K562 (cell line): ENCODE data around the gene SORCS1. TPM values are rescaled to one million over a fixed set of nuclear protein-coding genes. Genes with fewer than 3 reads are reported as not detected.

ENCODE experiments used
- ATAC-seq: fragments of 200-7000 bp; cut with Tn5 transposase; 3 replicates; pipeline ENCODE4 v1.9.1; 2020; ENCODE audit warnings: moderate library complexity
- BruUV-seq: library from RNA; stranded (reverse); fragments of 400-500 nt; replicated peaks from 2 replicates; lab custom pipeline; 2021; lab: Mats Ljungman, UMichigan
- CTCF ChIA-PET: fragments of 300-600 bp; formaldehyde crosslinking; extraction: SDS; loops from one replicate; lab custom pipeline; 2021; ENCODE audit warnings: low intra/inter-chr PET ratio; lab: Yijun Ruan, JAX
- POLR2A ChIA-PET: fragments of 300-600, 350-650 bp; sonication (Branson Sonifier 250); formaldehyde crosslinking; extraction: SDS; loops from one replicate; lab custom pipeline; 2021; ENCODE audit warnings: antibody characterized with exemption, inconsistent platforms; lab: Yijun Ruan, JAX
- DNase-seq, 4 experiments: peaks; one replicate each; pipeline versions ENCODE4 v3.0.0 to v3.0.0-alpha.2; 2011 to 2018; ENCODE audit warnings: low spot score in 3 of 4, mixed read lengths in 3 of 4; ENCODE audit errors: extremely low read depth in 1 of 4
- FAIRE-seq: peaks from 2 replicates; lab custom pipeline; 2011; peaks lifted over from hg19 to GRCh38; lab: Jason Lieb, UNC
- H2AFZ ChIP-seq: 2 replicates; pipeline ENCODE4 v1.6.0; 2011; ENCODE audit warnings: low read depth, low read length, control low read depth, inconsistent platforms
- H3K27ac ChIP-seq: fragments of 200-600 bp; 3 replicates; pipeline ENCODE4 v1.8.0; 2011; ENCODE audit warnings: low read depth, mild to moderate bottlenecking, control low read depth, inconsistent platforms, low read length, moderate library complexity, mixed read lengths; ENCODE audit errors: extremely low read depth
- H3K27me3 ChIP-seq, 2 experiments: fragments of 300-600 bp in 1 of 2; 2 replicates in 1 of 2; 3 replicates in 1 of 2; pipeline versions ENCODE4 v1.6.0 to v1.8.0; 2011; ENCODE audit warnings: inconsistent platforms in 2 of 2, low read length in 2 of 2, mild to moderate bottlenecking in 1 of 2, mixed read lengths in 1 of 2, moderate library complexity in 1 of 2; ENCODE audit not compliant: control insufficient read depth in 2 of 2, insufficient read depth in 2 of 2
- H3K36me3 ChIP-seq: fragments of 300-600 bp; 3 replicates; pipeline ENCODE4 v1.8.0; 2011; ENCODE audit warnings: mild to moderate bottlenecking, low read length, inconsistent platforms; ENCODE audit not compliant: control insufficient read depth, insufficient read depth
- H3K4me1 ChIP-seq, 2 experiments: fragments of 200-600 bp in 1 of 2; replicated peaks in 1 of 2; 2 replicates in 1 of 2; 3 replicates in 1 of 2; pipeline versions ENCODE4 v1.5.1 to v1.8.0; 2011; ENCODE audit warnings: inconsistent platforms in 2 of 2, low read length in 2 of 2, mild to moderate bottlenecking in 1 of 2, mixed read lengths in 1 of 2, moderate library complexity in 1 of 2; ENCODE audit not compliant: control insufficient read depth in 2 of 2, insufficient read depth in 2 of 2
- H3K4me2 ChIP-seq: 2 replicates; pipeline ENCODE4 v1.6.1; 2011; ENCODE audit warnings: low read length, control low read depth, inconsistent platforms, mixed read lengths; ENCODE audit not compliant: insufficient read depth
- H3K4me3 ChIP-seq: fragments of 200-600 bp; sonication (generic), shearing (Covaris generic); 2 replicates; pipeline ENCODE4 v1.5.1; 2016; ENCODE audit warnings: control low read depth, inconsistent platforms
- H3K79me2 ChIP-seq: fragments of 200-600 bp; 3 replicates; pipeline ENCODE4 v1.8.0; 2011; ENCODE audit warnings: low read length, inconsistent platforms; ENCODE audit not compliant: control insufficient read depth, insufficient read depth
- H3K9ac ChIP-seq, 2 experiments: 2 replicates each; pipeline versions ENCODE4 v1.6.0 to v1.6.1; 2011; ENCODE audit warnings: low read depth in 2 of 2, low read length in 2 of 2, control low read depth in 1 of 2, inconsistent platforms in 1 of 2, mild to moderate bottlenecking in 1 of 2, mixed read lengths in 1 of 2; ENCODE audit not compliant: insufficient read depth in 1 of 2
- H3K9me1 ChIP-seq: one replicate; pipeline ENCODE4 v1.6.0; 2011; ENCODE audit warnings: inconsistent platforms, mild to moderate bottlenecking, low read length, moderate library complexity; ENCODE audit not compliant: control insufficient read depth, insufficient read depth
- H3K9me3 ChIP-seq: replicated peaks from 2 replicates; pipeline ENCODE4 v1.5.1; 2011; ENCODE audit warnings: low read depth, low read length, inconsistent platforms; ENCODE audit not compliant: control insufficient read depth, insufficient read depth
- H4K20me1 ChIP-seq: replicated peaks from 2 replicates; pipeline ENCODE4 v1.6.1; 2011; ENCODE audit warnings: low read length, inconsistent platforms, mixed read lengths; ENCODE audit not compliant: control insufficient read depth, insufficient read depth
- BCOR ChIP-seq: fragments of 450-650 bp; IDR thresholded peaks from 2 replicates; pipeline ENCODE4 v1.6.1; 2016
- BDP1 ChIP-seq: IDR thresholded peaks from 3 replicates; pipeline ENCODE4 v1.6.1; 2011; ENCODE audit not compliant: insufficient read length, insufficient read depth
- CAMTA2 ChIP-seq: fragments of 250-450 bp; sonication (Bioruptor Pico); conservative IDR thresholded peaks from 2 replicates; pipeline ENCODE4 v1.5.1; 2022
- HDAC6 ChIP-seq: IDR thresholded peaks from 2 replicates; pipeline ENCODE4 v1.6.1; 2012; ENCODE audit warnings: low read depth, mild to moderate bottlenecking, control low read depth, inconsistent platforms, low read length, moderate library complexity
- HMBOX1 ChIP-seq: sonication (generic); IDR thresholded peaks from 2 replicates; pipeline ENCODE4 v1.6.1; 2016
- KLF16 ChIP-seq: IDR thresholded peaks from 2 replicates; pipeline ENCODE4 v1.6.1; 2016; ENCODE audit warnings: antibody characterized with exemption
- NFIX ChIP-seq: fragments of 250-450 bp; sonication (Bioruptor Pico); IDR thresholded peaks from 2 replicates; pipeline ENCODE4 v1.4.0; 2020; ENCODE audit warnings: low read depth, mild to moderate bottlenecking, moderate library complexity
- PHB2 ChIP-seq: fragments of 450-650 bp; IDR thresholded peaks from 2 replicates; pipeline ENCODE4 v1.6.1; 2017; ENCODE audit warnings: low read depth
- PREB ChIP-seq: sonication (generic); formaldehyde crosslinking; IDR thresholded peaks from 2 replicates; pipeline ENCODE4 v1.8.1; 2023; ENCODE audit warnings: mild to moderate bottlenecking, missing genetic modification reagents
- PYGO2 ChIP-seq: fragments of 450-650 bp; IDR thresholded peaks from 2 replicates; pipeline ENCODE4 v1.6.1; 2016; ENCODE audit warnings: mild to moderate bottlenecking, missing genetic modification characterization, moderate library complexity, missing compliant biosample characterization
- ZBED1 ChIP-seq: IDR thresholded peaks from 2 replicates; pipeline ENCODE4 v1.6.1; 2014
- ZNF134 ChIP-seq: fragments of 250-450 bp; sonication (Bioruptor Pico); conservative IDR thresholded peaks from 2 replicates; pipeline ENCODE4 v1.4.0; 2020
- WGBS: fragments of 100-300 bp; shearing (Covaris generic); methylation state at CpG from one replicate; pipeline ENCODE4 v1.1.6; 2016; ENCODE audit warnings: low coverage, mixed read lengths; ENCODE audit not compliant: insufficient coverage; ENCODE audit errors: missing lambda C conversion rate; 5-methylcytosine and 5-hydroxymethylcytosine counted together
- in situ Hi-C: fragments of 300-500 bp; cut with MboI; formaldehyde crosslinking; loops from 4 replicates; pipeline ENCODE4 v1.15.0; 2018; ENCODE audit warnings: inconsistent platforms, mixed read lengths
- intact Hi-C: fragments of 100-400 bp; cut with micrococcal nuclease; formaldehyde crosslinking; loops from 2 replicates; pipeline ENCODE4 v1.14.2; 2022
- polyA plus RNA-seq, 8 experiments: library from polyadenylated mRNA; depleted of rRNA in 4 of 8; stranded (reverse) in 5 of 8; unstranded in 3 of 8; fragments of >200 nt; fragmentation: Nextera tagmentation in 2 of 8; fragmentation: Illumina TruSeq in 1 of 8; extraction: Ambion mirVana in 2 of 8; extraction: Trizol in 1 of 8; gene quantifications; 2 replicates each; pipeline versions ENCODE4 v1.2.1 to v1.2.3, GENCODE V29; 2011 to 2014; ENCODE audit warnings: inconsistent platforms in 1 of 8, missing spikeins in 1 of 8
- total RNA-seq, 7 experiments: library from RNA; depleted of rRNA in 6 of 7; stranded (reverse); fragments of >200 nt in 6 of 7; fragmentation: Illumina TruSeq in 2 of 7; extraction: Trizol in 2 of 7; gene quantifications; 2 replicates each; pipeline versions ENCODE4 v1.2.1 to v1.2.3, GENCODE V29; 2011 to 2021; ENCODE audit warnings: low replicate concordance in 1 of 7
- TF ChIP-seq, protein P1 (sequence below): IDR thresholded peaks from 3 replicates; pipeline ENCODE4 v1.6.1; 2011; ENCODE audit warnings: borderline replicate concordance, mild to moderate bottlenecking, moderate library complexity; ENCODE audit not compliant: insufficient read length; ENCODE audit errors: extremely low read depth
- TF ChIP-seq, protein P2 (sequence below): sonication (generic); formaldehyde crosslinking; IDR thresholded peaks from 2 replicates; pipeline ENCODE4 v1.5.0; 2020; ENCODE audit warnings: missing genetic modification reagents
- TF ChIP-seq, protein P3 (sequence below): sonication (generic); formaldehyde crosslinking; IDR thresholded peaks from 2 replicates; pipeline ENCODE4 v1.8.0; 2022; ENCODE audit warnings: mild to moderate bottlenecking, missing genetic modification reagents

SORCS1 gene
- total and polyA plus RNA-seq, 9 of the 15 experiments (the other 6 are each of a cell fraction or from before 2014, with no cell fraction given) = 1.5 to 3.9 (median 2.7) TPM

GRCh38 chr10:106987362-106987761, 177.1 kb downstream of the SORCS1 start:
- ChIA-PET CTCF (no interaction called here), POLR2A (no interaction called here)
- Histone ChIP-seq H3K27me3 (no peaks in the 10 kb centered on the region), H3K27ac (no peak overlapping the region), H3K9me3 (no peaks in the 10 kb centered on the region), H4K20me1 (no peaks in the 10 kb centered on the region), H3K9me1 (no peaks in the 10 kb centered on the region), H2AFZ (no peak overlapping the region), H3K79me2 (no peaks in the 10 kb centered on the region), H3K4me1 (no peaks in the 10 kb centered on the region), H3K36me3 (no peaks in the 10 kb centered on the region), H3K4me3 (no peak overlapping the region), H3K9ac (no peak overlapping the region), H3K4me2 (no peak overlapping the region)
- in situ Hi-C loops = no loop called here
- DNase-seq = no peak
- no peak for FAIRE-seq
- ATAC-seq = no peak
- WGBS = 67% methylated on average over 2 of the region's 5 CpGs
- no TSS peak for BruUV-seq
- intact Hi-C loops = no loop called here
- TF ChIP-seq, protein P1, sequence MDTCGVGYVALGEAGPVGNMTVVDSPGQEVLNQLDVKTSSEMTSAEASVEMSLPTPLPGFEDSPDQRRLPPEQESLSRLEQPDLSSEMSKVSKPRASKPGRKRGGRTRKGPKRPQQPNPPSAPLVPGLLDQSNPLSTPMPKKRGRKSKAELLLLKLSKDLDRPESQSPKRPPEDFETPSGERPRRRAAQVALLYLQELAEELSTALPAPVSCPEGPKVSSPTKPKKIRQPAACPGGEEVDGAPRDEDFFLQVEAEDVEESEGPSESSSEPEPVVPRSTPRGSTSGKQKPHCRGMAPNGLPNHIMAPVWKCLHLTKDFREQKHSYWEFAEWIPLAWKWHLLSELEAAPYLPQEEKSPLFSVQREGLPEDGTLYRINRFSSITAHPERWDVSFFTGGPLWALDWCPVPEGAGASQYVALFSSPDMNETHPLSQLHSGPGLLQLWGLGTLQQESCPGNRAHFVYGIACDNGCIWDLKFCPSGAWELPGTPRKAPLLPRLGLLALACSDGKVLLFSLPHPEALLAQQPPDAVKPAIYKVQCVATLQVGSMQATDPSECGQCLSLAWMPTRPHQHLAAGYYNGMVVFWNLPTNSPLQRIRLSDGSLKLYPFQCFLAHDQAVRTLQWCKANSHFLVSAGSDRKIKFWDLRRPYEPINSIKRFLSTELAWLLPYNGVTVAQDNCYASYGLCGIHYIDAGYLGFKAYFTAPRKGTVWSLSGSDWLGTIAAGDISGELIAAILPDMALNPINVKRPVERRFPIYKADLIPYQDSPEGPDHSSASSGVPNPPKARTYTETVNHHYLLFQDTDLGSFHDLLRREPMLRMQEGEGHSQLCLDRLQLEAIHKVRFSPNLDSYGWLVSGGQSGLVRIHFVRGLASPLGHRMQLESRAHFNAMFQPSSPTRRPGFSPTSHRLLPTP = no peak
- no peak for TF ChIP-seq BCOR
- no peak for TF ChIP-seq CAMTA2 (CRISPR knock-in tag)
- TF ChIP-seq PYGO2 (tag) = no peak
- TF ChIP-seq, protein P2, sequence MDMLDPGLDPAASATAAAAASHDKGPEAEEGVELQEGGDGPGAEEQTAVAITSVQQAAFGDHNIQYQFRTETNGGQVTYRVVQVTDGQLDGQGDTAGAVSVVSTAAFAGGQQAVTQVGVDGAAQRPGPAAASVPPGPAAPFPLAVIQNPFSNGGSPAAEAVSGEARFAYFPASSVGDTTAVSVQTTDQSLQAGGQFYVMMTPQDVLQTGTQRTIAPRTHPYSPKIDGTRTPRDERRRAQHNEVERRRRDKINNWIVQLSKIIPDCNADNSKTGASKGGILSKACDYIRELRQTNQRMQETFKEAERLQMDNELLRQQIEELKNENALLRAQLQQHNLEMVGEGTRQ (CRISPR knock-in tag) = no peak
- no peak for TF ChIP-seq PREB (CRISPR knock-in tag)
- TF ChIP-seq HMBOX1 = no peak
- TF ChIP-seq BDP1 = no peak
- TF ChIP-seq ZNF134 (CRISPR knock-in tag) = no peak
- TF ChIP-seq KLF16 = no peak
- TF ChIP-seq NFIX (CRISPR knock-in tag) = no peak
- no peak for TF ChIP-seq ZBED1
- no peak for TF ChIP-seq HDAC6
- TF ChIP-seq PHB2 = no peak
- TF ChIP-seq, protein P3, sequence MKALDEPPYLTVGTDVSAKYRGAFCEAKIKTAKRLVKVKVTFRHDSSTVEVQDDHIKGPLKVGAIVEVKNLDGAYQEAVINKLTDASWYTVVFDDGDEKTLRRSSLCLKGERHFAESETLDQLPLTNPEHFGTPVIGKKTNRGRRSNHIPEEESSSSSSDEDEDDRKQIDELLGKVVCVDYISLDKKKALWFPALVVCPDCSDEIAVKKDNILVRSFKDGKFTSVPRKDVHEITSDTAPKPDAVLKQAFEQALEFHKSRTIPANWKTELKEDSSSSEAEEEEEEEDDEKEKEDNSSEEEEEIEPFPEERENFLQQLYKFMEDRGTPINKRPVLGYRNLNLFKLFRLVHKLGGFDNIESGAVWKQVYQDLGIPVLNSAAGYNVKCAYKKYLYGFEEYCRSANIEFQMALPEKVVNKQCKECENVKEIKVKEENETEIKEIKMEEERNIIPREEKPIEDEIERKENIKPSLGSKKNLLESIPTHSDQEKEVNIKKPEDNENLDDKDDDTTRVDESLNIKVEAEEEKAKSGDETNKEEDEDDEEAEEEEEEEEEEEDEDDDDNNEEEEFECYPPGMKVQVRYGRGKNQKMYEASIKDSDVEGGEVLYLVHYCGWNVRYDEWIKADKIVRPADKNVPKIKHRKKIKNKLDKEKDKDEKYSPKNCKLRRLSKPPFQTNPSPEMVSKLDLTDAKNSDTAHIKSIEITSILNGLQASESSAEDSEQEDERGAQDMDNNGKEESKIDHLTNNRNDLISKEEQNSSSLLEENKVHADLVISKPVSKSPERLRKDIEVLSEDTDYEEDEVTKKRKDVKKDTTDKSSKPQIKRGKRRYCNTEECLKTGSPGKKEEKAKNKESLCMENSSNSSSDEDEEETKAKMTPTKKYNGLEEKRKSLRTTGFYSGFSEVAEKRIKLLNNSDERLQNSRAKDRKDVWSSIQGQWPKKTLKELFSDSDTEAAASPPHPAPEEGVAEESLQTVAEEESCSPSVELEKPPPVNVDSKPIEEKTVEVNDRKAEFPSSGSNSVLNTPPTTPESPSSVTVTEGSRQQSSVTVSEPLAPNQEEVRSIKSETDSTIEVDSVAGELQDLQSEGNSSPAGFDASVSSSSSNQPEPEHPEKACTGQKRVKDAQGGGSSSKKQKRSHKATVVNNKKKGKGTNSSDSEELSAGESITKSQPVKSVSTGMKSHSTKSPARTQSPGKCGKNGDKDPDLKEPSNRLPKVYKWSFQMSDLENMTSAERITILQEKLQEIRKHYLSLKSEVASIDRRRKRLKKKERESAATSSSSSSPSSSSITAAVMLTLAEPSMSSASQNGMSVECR (CRISPR knock-in tag) = no peak
